ENCODE data around the gene HCFC2.

DNA sequence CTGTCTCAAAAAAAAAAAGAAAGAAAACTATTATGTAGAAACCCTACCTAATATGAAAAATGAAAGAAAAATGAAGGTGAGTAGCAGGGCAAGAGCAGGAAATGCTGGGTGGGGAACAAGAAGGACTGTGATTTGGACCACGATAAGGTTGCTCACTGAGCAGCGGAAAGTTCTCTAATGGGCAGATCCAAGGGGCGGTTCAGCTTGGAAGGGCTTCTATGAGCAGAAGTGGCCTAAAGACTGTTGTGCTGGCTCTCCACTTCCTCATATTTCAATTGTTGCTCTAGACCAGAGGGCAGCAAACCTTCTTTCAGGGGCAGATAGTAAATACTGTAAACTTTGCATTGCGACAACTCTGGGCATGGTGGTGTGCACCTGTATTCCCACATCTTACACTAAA is 90.0 kb downstream of the HCFC2 start:
- TF ChIP-seq CTCF (IDR thresholded peaks at IDR 0.05) (no peak), POLR2A (IDR thresholded peaks at IDR 0.05) (no peak)
